Activated CD8-positive, alpha-beta T cell treated with anti-CD3 and anti-CD28 coated beads for 36 hours (primary cell): ENCODE measurements around the gene PARD3. TPM values are rescaled to one million over a fixed set of nuclear protein-coding genes. Genes with fewer than 3 reads are reported as not detected.

ENCODE experiments used
- ATAC-seq: fragments of 200-7000 bp; cut with Tn5 transposase; one replicate; pipeline ENCODE4 v1.10.0; 2021; ENCODE audit warnings: mild to moderate bottlenecking, moderate library complexity
- CTCF ChIA-PET: fragments of 350-600 bp; sonication (Branson Sonifier 250); formaldehyde crosslinking; loops from one replicate; lab custom pipeline; 2021; ENCODE audit warnings: antibody characterized with exemption; lab: Charles Lee
- POLR2A ChIA-PET: fragments of 350-600 bp; sonication (Branson Sonifier 250); formaldehyde crosslinking; loops from one replicate; lab custom pipeline; 2021; ENCODE audit warnings: antibody characterized with exemption; lab: Charles Lee
- DNase-seq: peaks from one replicate; pipeline ENCODE4 v3.0.0-alpha.2; 2020
- H3K27ac Mint-ChIP-seq: one replicate; pipeline ENCODE4 v1.8.0; 2021; ENCODE audit warnings: mild to moderate bottlenecking, mixed read lengths
- H3K27me3 Mint-ChIP-seq: one replicate; pipeline ENCODE4 v1.8.0; 2021; ENCODE audit warnings: mixed read lengths
- H3K36me3 Mint-ChIP-seq: one replicate; pipeline ENCODE4 v1.8.0; 2021; ENCODE audit warnings: low read depth, mixed read lengths
- H3K4me1 Mint-ChIP-seq: one replicate; pipeline ENCODE4 v1.8.0; 2021; ENCODE audit warnings: low read depth, mixed read lengths
- H3K4me3 Mint-ChIP-seq: one replicate; pipeline ENCODE4 v1.8.0; 2021; ENCODE audit warnings: mild to moderate bottlenecking, moderate library complexity, mixed read lengths
- H3K9me3 Mint-ChIP-seq: one replicate; pipeline ENCODE4 v1.8.0; 2021; ENCODE audit warnings: mixed read lengths
- intact Hi-C: fragments of 100-400 bp; cut with micrococcal nuclease; formaldehyde crosslinking; loops from one replicate; pipeline ENCODE4 v1.10.0; 2022
- total RNA-seq, 2 experiments: library from RNA; stranded (reverse); gene quantifications; one replicate each; pipeline ENCODE4 v1.2.3, GENCODE V29; 2021
- TF ChIP-seq, protein P1 (sequence below): fragments of 200-600 bp; IDR thresholded peaks from one replicate; pipeline ENCODE4 v1.8.0; 2022; ENCODE audit warnings: antibody characterized with exemption, mild to moderate bottlenecking

Gene PARD3
- total RNA-seq, 2 experiments from 2014 or later = 1.6 to 2.0 TPM

DNA sequence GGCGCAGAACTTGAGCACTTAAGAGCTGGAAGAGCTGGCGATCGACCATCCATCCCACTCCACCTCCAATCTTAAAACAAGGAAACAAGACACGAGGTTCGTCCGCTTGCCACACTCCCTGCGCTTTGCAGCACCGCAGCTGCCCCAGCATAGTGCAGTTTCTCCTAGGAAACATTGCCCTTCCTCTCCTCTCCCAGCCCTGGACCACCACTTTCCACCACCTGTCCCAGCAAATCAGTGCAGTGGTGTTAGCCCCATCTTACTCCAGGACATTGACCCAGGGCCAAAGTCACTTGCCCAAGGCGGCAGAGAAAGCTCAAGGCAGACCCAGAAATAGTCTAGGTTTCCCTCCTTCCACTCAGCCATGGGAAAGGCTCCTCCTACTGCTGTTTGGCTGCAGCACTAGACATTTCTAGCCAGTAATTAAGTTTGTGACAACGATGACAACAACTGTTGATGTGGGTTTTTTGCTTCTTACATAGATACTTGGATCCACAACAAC is 1.5 kb upstream of the PARD3 start:
- DNase-seq = no peak
- POLR2A ChIA-PET = no interaction called here
- H3K4me3 Mint-ChIP-seq = peak overlapping the region; percentile 28

DNA sequence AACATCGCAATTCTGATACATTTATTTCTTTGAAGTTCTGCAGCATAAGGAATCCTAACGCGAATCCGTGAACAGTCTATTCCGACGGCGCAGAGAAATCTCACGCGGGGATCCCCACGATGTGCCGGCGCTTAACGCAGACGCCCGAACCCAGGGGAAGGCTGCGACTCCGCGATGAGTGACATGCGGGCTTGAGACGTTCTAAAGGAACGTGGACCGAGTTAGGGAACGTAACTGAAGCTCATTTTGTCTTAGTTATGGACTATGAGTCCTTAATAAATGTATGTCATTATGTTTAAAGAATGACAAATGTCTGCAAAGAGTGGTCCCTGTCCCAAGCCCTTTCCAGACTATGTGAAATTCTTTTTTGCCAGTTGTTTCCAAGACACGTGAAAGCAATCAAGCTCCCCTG is 995 bp upstream of the PARD3 start:
- ChIA-PET POLR2A (no interaction called here), CTCF (no interaction called here)
- H3K27ac Mint-ChIP-seq = no peak overlapping the region
- ATAC-seq (no peak), DNase-seq (peak; percentile 7)
- H3K9me3 Mint-ChIP-seq = no peaks in the 10 kb centered on the region
- peaks cover 45% of the 10 kb centered on the region for H3K27me3 Mint-ChIP-seq
- intact Hi-C loops = loop anchor here (10.0 kb wide), 1 partner anchor 141 kb away; no protein-coding TSS in a partner anchor
- H3K4me1 Mint-ChIP-seq = peaks cover 6% of the 10 kb centered on the region
- H3K4me3 Mint-ChIP-seq = peak overlapping the region; percentile 63
- TF ChIP-seq, protein P1, sequence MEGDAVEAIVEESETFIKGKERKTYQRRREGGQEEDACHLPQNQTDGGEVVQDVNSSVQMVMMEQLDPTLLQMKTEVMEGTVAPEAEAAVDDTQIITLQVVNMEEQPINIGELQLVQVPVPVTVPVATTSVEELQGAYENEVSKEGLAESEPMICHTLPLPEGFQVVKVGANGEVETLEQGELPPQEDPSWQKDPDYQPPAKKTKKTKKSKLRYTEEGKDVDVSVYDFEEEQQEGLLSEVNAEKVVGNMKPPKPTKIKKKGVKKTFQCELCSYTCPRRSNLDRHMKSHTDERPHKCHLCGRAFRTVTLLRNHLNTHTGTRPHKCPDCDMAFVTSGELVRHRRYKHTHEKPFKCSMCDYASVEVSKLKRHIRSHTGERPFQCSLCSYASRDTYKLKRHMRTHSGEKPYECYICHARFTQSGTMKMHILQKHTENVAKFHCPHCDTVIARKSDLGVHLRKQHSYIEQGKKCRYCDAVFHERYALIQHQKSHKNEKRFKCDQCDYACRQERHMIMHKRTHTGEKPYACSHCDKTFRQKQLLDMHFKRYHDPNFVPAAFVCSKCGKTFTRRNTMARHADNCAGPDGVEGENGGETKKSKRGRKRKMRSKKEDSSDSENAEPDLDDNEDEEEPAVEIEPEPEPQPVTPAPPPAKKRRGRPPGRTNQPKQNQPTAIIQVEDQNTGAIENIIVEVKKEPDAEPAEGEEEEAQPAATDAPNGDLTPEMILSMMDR = no peak
- H3K36me3 Mint-ChIP-seq = no peaks in the 10 kb centered on the region

More for the DNA sequence above, 1.5 kb upstream of the PARD3 start:
- intact Hi-C loops = loop anchor here (10.0 kb wide), 1 partner anchor 142 kb away; no protein-coding TSS in a partner anchor
- H3K27me3 Mint-ChIP-seq = peaks cover 42% of the 10 kb centered on the region
- no peaks in the 10 kb centered on the region for H3K36me3 Mint-ChIP-seq
- H3K9me3 Mint-ChIP-seq = no peaks in the 10 kb centered on the region
- ATAC-seq = no peak
- H3K27ac Mint-ChIP-seq = no peak overlapping the region
- TF ChIP-seq, protein P1 = no peak
- H3K4me1 Mint-ChIP-seq = peaks cover 6% of the 10 kb centered on the region
- CTCF ChIA-PET = no interaction called here

DNA sequence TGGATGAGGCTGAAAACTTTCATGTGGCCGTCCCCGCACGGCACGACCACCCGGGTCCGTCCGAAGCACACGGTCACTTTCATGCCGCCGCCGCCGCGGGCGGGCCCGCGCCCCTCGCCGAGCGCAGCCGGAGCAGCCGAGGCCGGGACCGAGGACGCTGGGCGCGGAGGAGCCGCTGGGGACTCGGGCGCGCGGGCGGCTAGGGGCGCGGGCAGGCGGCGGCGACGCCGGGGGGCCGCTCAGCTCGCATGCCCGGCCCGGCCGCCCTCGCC is 247 bp downstream of the PARD3 start:
- intact Hi-C loops = loop anchor here (10.0 kb wide), 1 partner anchor 140 kb away; no protein-coding TSS in a partner anchor
- H3K27me3 Mint-ChIP-seq = peaks cover 48% of the 10 kb centered on the region
- H3K9me3 Mint-ChIP-seq = no peaks in the 10 kb centered on the region
- peak; percentile 28 for ATAC-seq
- no peak overlapping the region for H3K4me3 Mint-ChIP-seq
- H3K27ac Mint-ChIP-seq = no peak overlapping the region
- H3K4me1 Mint-ChIP-seq = peaks cover 6% of the 10 kb centered on the region
- no peaks in the 10 kb centered on the region for H3K36me3 Mint-ChIP-seq
- ChIA-PET CTCF (no interaction called here), POLR2A (no interaction called here)
- DNase-seq = no peak
- TF ChIP-seq, protein P1 = no peak

DNA sequence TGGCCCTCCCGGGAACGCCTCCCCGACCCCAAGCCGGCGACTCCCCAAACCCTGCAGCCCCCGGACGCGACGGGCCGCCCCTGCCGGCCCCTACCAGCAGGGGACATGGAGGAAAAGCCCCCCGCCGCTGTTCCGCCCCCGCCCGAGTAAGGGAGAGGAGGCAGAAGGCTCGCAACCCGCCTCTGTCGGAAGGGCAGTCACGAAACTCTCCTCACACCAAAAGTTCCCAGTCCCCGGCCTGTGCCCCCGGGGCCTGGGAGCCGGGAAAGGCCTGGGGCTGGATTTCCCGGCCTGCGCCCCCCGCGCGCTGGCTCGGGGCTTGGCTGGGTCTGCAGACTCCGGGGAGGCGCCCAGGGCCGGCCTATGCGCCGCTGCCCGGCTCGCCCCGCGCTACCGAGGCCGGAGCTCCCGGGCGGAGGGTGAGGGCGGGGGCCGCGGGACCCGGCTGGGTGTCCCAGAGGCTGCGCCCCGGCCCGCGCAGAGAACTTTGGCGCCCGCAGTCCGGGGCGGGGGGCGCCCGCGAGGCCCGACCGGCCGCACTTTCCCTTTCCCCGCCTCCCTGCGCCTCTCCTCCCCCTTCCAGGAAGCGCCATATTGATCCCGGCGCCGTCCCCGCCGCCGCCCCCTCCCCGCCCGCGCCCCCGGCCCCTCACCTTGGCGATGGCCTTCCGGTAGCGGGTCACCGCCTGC is 728 bp downstream of the PARD3 start:
- ChIA-PET POLR2A (no interaction called here), CTCF (interaction anchor here (1.4 kb wide), 1 partner anchor 56 kb away, joined by 3 read pairs; no protein-coding TSS in a partner anchor)
- Mint-ChIP-seq H3K27ac (no peak overlapping the region), H3K27me3 (peaks cover 48% of the 10 kb centered on the region), H3K9me3 (no peaks in the 10 kb centered on the region), H3K36me3 (no peaks in the 10 kb centered on the region), H3K4me3 (peak overlapping the region; percentile 48), H3K4me1 (peaks cover 8% of the 10 kb centered on the region)
- TF ChIP-seq, protein P1 = no peak
- intact Hi-C loops = loop anchor here (10.0 kb wide), 1 partner anchor 140 kb away; no protein-coding TSS in a partner anchor
- ATAC-seq = peak; percentile 15
- DNase-seq = no peak

DNA sequence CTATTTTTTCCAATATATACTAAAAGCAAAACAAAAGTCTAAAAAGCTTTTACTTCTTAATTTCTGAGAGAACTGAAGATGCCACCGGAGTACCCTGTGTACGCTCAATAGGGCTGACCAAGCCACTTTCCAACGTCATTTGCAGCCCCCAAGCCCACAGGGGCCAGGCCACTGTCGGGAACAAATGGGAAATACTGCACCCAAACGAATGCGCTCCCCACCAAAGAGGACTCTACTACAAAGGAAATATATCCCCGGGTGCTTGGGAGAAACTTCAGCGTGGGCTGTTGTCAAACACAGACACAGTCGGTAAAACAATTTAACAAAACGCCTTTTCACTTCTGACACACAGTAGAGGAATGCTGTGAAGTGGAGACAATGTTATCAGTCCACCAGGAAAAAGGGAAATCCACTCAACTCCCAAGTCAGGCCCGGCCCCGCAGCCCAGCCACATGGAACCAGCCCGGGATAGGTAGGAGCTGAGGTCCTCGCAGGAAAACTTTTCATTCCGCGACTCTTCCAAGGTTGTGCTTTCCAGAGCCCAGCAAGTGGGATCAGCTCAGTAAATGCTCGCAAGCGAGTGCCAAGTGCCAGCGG is 1.4 kb downstream of the PARD3 start:
- Mint-ChIP-seq H3K27me3 (peaks cover 51% of the 10 kb centered on the region), H3K4me3 (peak overlapping the region; percentile 48), H3K27ac (no peak overlapping the region), H3K4me1 (peaks cover 10% of the 10 kb centered on the region), H3K9me3 (no peaks in the 10 kb centered on the region), H3K36me3 (no peaks in the 10 kb centered on the region)
- CTCF ChIA-PET = interaction anchor here (1.4 kb wide), 1 partner anchor 56 kb away, joined by 3 read pairs; no protein-coding TSS in a partner anchor
- DNase-seq (no peak), ATAC-seq (no peak)
- POLR2A ChIA-PET = no interaction called here
- TF ChIP-seq, protein P1 = no peak
- intact Hi-C loops = loop anchor here (10.0 kb wide), 1 partner anchor 139 kb away; no protein-coding TSS in a partner anchor
